Measurements from ENCODE around the gene NAPA.

DNA sequence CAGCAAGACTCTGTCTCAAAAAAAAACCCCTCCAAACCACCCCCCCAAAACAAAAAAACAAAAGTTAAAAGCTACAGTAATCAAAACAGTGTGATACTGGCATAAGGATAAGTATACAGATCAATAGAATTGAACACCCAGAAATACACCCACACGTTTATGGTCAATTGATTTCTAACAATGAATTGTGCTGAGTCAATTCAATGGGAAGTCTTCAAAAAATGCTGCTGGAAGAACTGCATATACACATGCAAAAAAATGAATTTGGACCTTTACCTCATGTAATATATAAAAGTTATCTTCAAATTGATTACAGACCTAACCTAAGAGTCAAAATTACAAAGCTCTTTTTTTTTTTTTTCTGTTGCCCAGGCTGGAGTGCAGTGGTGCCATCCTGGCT lies 19.8 kb upstream of the NAPA start:
- TF ChIP-seq, protein P1, sequence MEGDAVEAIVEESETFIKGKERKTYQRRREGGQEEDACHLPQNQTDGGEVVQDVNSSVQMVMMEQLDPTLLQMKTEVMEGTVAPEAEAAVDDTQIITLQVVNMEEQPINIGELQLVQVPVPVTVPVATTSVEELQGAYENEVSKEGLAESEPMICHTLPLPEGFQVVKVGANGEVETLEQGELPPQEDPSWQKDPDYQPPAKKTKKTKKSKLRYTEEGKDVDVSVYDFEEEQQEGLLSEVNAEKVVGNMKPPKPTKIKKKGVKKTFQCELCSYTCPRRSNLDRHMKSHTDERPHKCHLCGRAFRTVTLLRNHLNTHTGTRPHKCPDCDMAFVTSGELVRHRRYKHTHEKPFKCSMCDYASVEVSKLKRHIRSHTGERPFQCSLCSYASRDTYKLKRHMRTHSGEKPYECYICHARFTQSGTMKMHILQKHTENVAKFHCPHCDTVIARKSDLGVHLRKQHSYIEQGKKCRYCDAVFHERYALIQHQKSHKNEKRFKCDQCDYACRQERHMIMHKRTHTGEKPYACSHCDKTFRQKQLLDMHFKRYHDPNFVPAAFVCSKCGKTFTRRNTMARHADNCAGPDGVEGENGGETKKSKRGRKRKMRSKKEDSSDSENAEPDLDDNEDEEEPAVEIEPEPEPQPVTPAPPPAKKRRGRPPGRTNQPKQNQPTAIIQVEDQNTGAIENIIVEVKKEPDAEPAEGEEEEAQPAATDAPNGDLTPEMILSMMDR (IDR thresholded peaks at IDR 0.05): no peak
- TF ChIP-seq EP300 (IDR thresholded peaks at IDR 0.05) (no peak), POLR2AphosphoS5 (IDR thresholded peaks at IDR 0.05) (no peak)

Data from stomach (tissue), 4 donors.